Activated B cell treated with CpG ODN at 0.5 μM for 24 hours (primary cell): ENCODE measurements around the gene GPR39. TPM values are rescaled to one million over a fixed set of nuclear protein-coding genes. Genes with fewer than 3 reads are reported as not detected.

ENCODE experiments used
- ATAC-seq: fragments of 200-7000 bp; cut with Tn5 transposase; one replicate; pipeline ENCODE4 v1.10.0; 2021; ENCODE audit warnings: low read depth, mild to moderate bottlenecking, moderate library complexity
- CTCF ChIA-PET: fragments of 350-600 bp; sonication (Branson Sonifier 250); formaldehyde crosslinking; loops from one replicate; lab custom pipeline; 2021; ENCODE audit warnings: antibody characterized with exemption; lab: Charles Lee
- POLR2A ChIA-PET: fragments of 350-600 bp; sonication (Branson Sonifier 250); formaldehyde crosslinking; loops from one replicate; lab custom pipeline; 2021; ENCODE audit warnings: antibody characterized with exemption; lab: Charles Lee
- DNase-seq: peaks from one replicate; pipeline ENCODE4 v3.0.0; 2022
- H3K27ac Mint-ChIP-seq: one replicate; pipeline ENCODE4 v1.8.0; 2020; ENCODE audit warnings: mixed read lengths
- H3K27me3 Mint-ChIP-seq: one replicate; pipeline ENCODE4 v1.8.0; 2021; ENCODE audit warnings: mixed read lengths
- H3K36me3 Mint-ChIP-seq: one replicate; pipeline ENCODE4 v1.8.0; 2021; ENCODE audit warnings: low read depth, mixed read lengths
- H3K4me1 Mint-ChIP-seq: one replicate; pipeline ENCODE4 v1.8.0; 2021; ENCODE audit warnings: mixed read lengths
- H3K4me3 Mint-ChIP-seq: one replicate; pipeline ENCODE4 v1.8.0; 2020; ENCODE audit warnings: mild to moderate bottlenecking, mixed read lengths
- H3K9me3 Mint-ChIP-seq: one replicate; pipeline ENCODE4 v1.8.0; 2020; ENCODE audit warnings: mixed read lengths
- CTCF ChIP-seq: fragments of 200-600 bp; IDR thresholded peaks from one replicate; pipeline ENCODE4 v1.8.0; 2022; ENCODE audit warnings: antibody characterized with exemption, mild to moderate bottlenecking
- intact Hi-C: fragments of 100-400 bp; cut with micrococcal nuclease; formaldehyde crosslinking; loops from one replicate; pipeline ENCODE4 v1.15.1; 2024
- total RNA-seq: library from RNA; stranded (reverse); gene quantifications from 2 replicates; pipeline ENCODE4 v1.2.3, GENCODE V29; 2022

Gene GPR39
- total RNA-seq, 1 donor from 2014 or later, result not detected

- POLR2A ChIA-PET, result no interaction called here
- H3K36me3 Mint-ChIP-seq, result no peaks in the 10 kb centered on the region
Observed at GRCh38 chr2:132651115-132652045, 234.8 kb downstream of the GPR39 start.

GRCh38 chr2:132652474-132652873 is 235.9 kb downstream of the GPR39 start:
- intact Hi-C loops, result no loop called here
- ChIA-PET POLR2A (no interaction called here), CTCF (no interaction called here)
- Mint-ChIP-seq H3K9me3 (no peaks in the 10 kb centered on the region), H3K27ac (no peak overlapping the region), H3K4me3 (no peak overlapping the region), H3K27me3 (peaks cover 2% of the 10 kb centered on the region), H3K4me1 (peaks cover 3% of the 10 kb centered on the region), H3K36me3 (no peaks in the 10 kb centered on the region)
- DNase-seq (no peak), ATAC-seq (no peak)
- TF ChIP-seq CTCF, result no peak

More at GRCh38 chr2:132651115-132652045, 234.8 kb downstream of the GPR39 start:
- Mint-ChIP-seq H3K9me3 (no peaks in the 10 kb centered on the region), H3K4me3 (no peak overlapping the region), H3K27me3 (peaks cover 2% of the 10 kb centered on the region), H3K27ac (no peak overlapping the region), H3K4me1 (peaks cover 9% of the 10 kb centered on the region)
- no peak for ATAC-seq
- intact Hi-C loops, result no loop called here
- CTCF ChIA-PET, result no interaction called here
- TF ChIP-seq CTCF, result no peak
- no peak for DNase-seq

- no peaks in the 10 kb centered on the region for H3K9me3 Mint-ChIP-seq
- DNase-seq, result no peak
- H3K27me3 Mint-ChIP-seq, result peaks cover 2% of the 10 kb centered on the region
- H3K4me1 Mint-ChIP-seq, result no peaks in the 10 kb centered on the region
- no peak overlapping the region for H3K4me3 Mint-ChIP-seq
- intact Hi-C loops, result no loop called here
- no peak for TF ChIP-seq CTCF
- ChIA-PET CTCF (no interaction called here), POLR2A (no interaction called here)
- ATAC-seq, result no peak
- H3K27ac Mint-ChIP-seq, result no peak overlapping the region
- no peaks in the 10 kb centered on the region for H3K36me3 Mint-ChIP-seq
Observed at GRCh38 chr2:132654335-132654734, 237.7 kb downstream of the GPR39 start.

GRCh38 chr2:132654968-132655367 is 238.4 kb downstream of the GPR39 start:
- ChIA-PET POLR2A (no interaction called here), CTCF (no interaction called here)
- no peak for ATAC-seq
- Mint-ChIP-seq H3K27me3 (peaks cover 2% of the 10 kb centered on the region), H3K4me3 (no peak overlapping the region), H3K36me3 (no peaks in the 10 kb centered on the region), H3K9me3 (no peaks in the 10 kb centered on the region), H3K27ac (no peak overlapping the region), H3K4me1 (no peaks in the 10 kb centered on the region)
- no peak for DNase-seq
- TF ChIP-seq CTCF, result no peak
- intact Hi-C loops, result no loop called here

- no peak for DNase-seq
- no peak overlapping the region for H3K4me3 Mint-ChIP-seq
- no peak for ATAC-seq
- no peak overlapping the region for H3K27ac Mint-ChIP-seq
- no peak for TF ChIP-seq CTCF
- H3K4me1 Mint-ChIP-seq, result no peaks in the 10 kb centered on the region
- H3K27me3 Mint-ChIP-seq, result no peaks in the 10 kb centered on the region
- no peaks in the 10 kb centered on the region for H3K36me3 Mint-ChIP-seq
- H3K9me3 Mint-ChIP-seq, result no peaks in the 10 kb centered on the region
- ChIA-PET CTCF (interaction anchor here (1.1 kb wide), 1 partner anchor 38 kb away, joined by 3 read pairs; no protein-coding TSS in a partner anchor), POLR2A (no interaction called here)
- intact Hi-C loops, result no loop called here
Observed at GRCh38 chr2:132656266-132656975, 239.8 kb downstream of the GPR39 start.
